ENCODE measurements around the gene SVEP1.

DNA sequence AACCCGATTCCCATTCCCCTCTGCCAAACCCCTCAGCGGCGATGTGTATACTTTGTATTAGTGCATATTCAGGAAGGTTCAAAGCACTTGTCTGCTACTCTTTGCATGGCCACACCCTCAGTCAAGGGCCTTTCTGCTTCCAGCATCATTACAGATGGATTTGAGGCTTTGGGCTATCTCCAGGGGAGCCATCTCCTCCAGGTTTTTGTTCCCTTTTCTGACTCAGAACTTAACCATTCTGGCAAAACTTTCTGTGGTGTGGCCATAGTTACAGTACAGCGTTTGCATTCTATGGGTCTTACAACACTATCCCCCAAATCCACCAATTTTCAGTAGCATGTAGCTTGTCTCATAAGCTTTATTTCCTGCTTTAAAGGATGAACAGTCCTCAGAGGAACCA lies 36.0 kb upstream of the SVEP1 start:
- no peak for TF ChIP-seq POLR2AphosphoS5 (IDR thresholded peaks at IDR 0.05; ENCODE audit: low read depth, low read length)
- no peak for TF ChIP-seq POLR2A (IDR thresholded peaks at IDR 0.05; ENCODE audit: low read depth, low read length)
- no peak for TF ChIP-seq TAF1 (IDR thresholded peaks at IDR 0.05; ENCODE audit: low read depth, low read length)
- TF ChIP-seq POU2F2 (IDR thresholded peaks at IDR 0.05; ENCODE audit: low read depth, low read length): no peak

Measured in GM12891 (cell line).